ENCODE results near the gene USP9Y. TPM values are rescaled to one million over a fixed set of nuclear protein-coding genes. Genes with fewer than 3 reads are reported as not detected.

The USP9Y gene, protein sequence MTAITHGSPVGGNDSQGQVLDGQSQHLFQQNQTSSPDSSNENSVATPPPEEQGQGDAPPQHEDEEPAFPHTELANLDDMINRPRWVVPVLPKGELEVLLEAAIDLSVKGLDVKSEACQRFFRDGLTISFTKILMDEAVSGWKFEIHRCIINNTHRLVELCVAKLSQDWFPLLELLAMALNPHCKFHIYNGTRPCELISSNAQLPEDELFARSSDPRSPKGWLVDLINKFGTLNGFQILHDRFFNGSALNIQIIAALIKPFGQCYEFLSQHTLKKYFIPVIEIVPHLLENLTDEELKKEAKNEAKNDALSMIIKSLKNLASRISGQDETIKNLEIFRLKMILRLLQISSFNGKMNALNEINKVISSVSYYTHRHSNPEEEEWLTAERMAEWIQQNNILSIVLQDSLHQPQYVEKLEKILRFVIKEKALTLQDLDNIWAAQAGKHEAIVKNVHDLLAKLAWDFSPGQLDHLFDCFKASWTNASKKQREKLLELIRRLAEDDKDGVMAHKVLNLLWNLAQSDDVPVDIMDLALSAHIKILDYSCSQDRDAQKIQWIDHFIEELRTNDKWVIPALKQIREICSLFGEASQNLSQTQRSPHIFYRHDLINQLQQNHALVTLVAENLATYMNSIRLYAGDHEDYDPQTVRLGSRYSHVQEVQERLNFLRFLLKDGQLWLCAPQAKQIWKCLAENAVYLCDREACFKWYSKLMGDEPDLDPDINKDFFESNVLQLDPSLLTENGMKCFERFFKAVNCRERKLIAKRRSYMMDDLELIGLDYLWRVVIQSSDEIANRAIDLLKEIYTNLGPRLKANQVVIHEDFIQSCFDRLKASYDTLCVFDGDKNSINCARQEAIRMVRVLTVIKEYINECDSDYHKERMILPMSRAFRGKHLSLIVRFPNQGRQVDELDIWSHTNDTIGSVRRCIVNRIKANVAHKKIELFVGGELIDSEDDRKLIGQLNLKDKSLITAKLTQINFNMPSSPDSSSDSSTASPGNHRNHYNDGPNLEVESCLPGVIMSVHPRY (N-terminal part only)
- total RNA-seq, result 18.5 and 19.8 TPM in 2 replicates

DNA sequence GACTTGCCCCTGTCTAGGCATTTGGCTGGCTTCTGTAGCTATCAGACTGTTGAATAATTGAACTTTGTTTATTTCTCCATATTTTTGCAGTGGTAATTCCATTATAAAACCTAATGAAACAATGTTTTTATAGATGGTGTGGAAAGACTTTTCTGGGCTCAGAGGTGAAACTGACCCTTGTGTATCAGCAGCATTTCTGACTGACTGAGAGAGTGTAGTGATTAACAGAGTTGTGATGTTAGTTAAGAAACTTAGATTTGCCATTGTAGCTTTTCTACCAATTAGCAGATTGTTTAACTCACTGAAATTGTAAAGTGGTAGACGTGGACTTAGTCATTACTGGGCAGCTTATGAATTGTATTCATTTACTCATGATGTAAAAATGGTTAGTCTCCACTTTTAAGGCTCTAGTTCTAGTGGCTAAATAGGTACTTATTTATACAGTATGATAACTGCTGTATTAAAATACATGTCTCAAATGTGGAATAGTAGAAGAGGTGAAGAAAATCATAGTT, at the start of gene USP9Y:
Gene USP9Y (plus strand): TSS at position 51 of the 515 bp plus-strand sequence. CDS start 8,217 bp downstream, outside the sequence.

DNA sequence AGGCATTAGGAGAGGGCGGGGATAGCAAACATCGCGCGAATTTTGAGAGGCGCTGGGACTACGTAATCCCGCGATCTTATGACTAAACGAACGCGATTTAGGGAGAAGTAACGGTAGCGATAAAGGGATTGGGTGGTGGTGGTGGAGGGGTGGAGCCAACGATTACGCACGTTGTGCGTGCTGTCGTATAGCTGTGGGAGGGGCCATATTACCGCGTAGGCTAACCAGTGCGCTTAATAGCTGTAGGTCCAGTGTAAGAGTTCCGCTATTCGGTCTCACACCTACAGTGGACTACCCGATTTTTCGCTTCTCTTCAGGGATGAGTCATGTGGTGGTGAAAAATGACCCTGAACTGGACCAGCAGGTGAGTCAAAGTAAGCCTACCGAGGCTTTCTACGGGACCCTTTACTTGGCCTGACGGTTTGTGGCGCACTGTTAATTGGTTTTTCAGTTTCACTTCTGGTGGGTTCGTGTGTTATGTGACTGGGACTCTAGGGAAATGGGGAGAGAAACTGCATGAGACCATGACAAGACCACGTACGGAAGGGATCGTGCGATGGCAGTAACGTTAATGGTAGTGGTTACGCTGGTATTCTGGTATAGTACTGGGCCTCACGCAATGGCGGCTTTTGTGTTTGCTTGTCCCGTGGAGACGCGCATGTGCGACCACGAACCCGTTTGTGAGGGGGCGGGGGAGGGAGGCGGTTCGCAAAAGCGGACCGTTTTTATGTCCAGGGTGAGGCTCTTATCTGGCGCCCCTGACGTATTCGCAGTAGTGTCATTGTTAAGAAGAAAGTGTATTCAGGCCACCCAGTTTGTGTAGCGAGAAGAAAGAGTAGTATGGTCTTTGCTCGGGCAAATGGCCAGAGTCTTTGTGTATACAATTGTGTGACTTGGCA, 203.8 kb downstream of the USP9Y start, which contains the start of gene DDX3Y:
Gene DDX3Y (plus strand): TSS at position 251 of the 899 bp plus-strand sequence. CDS start 69 bp downstream, at position 320.

Other genes with a start within 250 kb of the USP9Y start
- gene DDX3Y, start 203.6 kb downstream of the USP9Y start, total RNA-seq, result 48.7 and 57.1 TPM in 2 replicates